Epidermal melanocyte (primary cell): ENCODE results near the gene DNAH2.

Experiments
- DNase-seq: peaks from one replicate; pipeline ENCODE4 v3.0.0; 2011; ENCODE audit warnings: low spot score; ENCODE audit not compliant: insufficient read length

The DNAH2 gene

DNA sequence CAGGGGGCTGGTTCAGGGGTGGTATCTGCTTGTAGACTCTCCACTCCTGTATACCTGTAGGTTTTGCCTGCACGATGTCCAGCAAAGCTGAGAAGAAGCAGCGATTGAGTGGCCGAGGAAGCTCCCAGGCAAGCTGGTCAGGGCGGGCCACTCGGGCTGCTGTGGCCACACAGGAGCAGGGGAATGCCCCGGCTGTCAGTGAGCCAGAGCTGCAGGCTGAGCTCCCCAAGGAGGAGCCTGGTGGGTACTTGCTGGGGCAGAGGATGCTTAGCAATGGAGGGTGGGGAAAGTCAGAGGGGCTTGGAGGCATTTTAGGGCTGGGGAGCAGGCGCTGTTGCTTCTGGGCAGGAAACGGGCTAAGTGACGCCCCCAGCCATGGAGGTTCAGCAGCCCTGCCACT is 2.1 kb downstream of the DNAH2 start:
- no peak for DNase-seq

DNA sequence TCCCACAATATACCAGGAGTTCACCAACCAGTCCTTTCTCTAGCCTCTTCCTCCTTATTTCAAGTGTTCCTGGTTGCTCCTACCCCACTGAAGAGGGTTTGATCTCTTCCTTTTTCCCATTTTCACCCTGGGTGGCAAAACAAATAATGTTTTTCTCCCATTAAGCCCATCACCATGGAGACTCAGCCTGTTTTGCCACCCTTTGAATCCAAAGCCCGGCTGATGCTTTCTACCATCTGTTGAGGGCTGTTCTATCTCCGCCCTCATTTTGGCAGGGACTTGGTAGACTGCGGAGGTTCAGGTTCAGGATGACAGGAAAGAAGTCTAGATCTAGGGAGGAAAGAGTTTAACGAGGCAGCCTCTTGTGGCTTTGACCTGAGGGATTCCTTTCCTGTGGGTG is 2.6 kb downstream of the DNAH2 start:
- no peak for DNase-seq

GRCh38 chr17:7721612-7722011 is 4.1 kb downstream of the DNAH2 start:
- no peak for DNase-seq

DNA sequence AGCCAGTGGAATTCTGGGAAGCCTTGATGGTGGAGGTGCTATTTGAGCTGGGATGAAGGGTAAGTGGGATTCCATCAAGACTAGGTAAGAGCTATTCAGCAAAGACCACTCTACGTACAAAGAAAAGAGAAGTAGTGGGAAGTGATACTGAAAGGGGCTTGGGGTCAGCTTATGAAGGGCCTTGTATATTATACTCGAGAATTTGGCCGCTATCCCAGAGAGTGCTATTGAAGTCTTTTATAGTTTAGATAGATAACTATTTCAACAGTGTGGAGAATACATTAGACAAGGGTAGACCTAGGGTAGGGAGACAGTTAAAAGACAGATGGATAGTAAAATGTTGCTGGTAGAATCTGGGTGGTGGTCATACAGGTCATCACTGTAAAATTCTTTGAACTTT is 10.3 kb downstream of the DNAH2 start:
- no peak for DNase-seq

GRCh38 chr17:7729816-7730215 is 12.3 kb downstream of the DNAH2 start:
- no peak for DNase-seq

- no peak for DNase-seq
These were observed 15.5 kb downstream of the DNAH2 start for GRCh38 chr17:7732981-7733539.

DNA sequence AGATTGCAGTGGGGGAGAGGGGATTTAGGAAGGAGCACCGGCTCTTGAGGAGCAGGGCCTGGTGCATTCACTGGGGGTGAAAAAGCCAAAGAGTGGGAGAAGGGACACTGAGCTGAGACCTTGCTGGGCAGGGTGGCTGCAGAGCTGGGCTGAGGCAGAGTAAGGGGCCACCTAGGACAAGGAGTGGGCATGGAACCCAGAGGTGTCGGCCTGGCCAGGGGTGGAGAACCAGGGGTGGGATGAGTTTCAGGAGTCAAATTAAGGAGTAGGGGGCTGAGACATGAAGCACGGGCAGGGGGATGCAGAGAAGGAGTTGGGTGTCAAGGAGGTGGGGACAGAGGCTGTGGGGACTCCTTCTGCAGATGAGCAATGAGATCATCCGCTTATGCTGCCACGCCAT is 20.1 kb downstream of the DNAH2 start:
- DNase-seq = no peak

GRCh38 chr17:7739746-7740145 is 22.2 kb downstream of the DNAH2 start:
- no peak for DNase-seq

DNA sequence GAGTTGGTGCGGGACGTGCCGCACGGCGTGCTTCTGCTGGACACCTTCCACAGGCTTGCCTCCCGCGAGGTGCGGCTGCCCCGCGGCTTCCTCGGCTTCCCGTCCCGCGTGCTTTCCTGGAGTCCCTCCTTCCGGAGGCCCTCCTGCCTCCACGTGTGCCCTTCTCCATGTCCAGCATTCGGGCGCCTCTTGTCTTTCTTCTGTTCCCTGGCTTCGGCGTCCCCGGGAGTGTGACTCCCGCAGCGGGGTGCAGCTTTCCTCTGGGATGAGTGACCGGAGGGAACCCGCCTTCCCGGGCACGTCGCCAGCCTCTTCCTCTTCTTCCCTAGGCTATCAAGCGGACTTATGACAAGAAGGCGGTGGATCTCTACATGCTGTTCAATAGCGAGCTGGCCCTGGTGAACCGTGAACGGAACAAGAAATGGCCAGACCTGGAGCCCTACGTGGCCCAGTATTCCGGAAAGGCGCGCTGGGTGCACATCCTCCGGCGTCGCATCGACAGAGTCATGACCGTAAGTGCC is 23.0 kb downstream of the DNAH2 start:
- DNase-seq = no peak

DNA sequence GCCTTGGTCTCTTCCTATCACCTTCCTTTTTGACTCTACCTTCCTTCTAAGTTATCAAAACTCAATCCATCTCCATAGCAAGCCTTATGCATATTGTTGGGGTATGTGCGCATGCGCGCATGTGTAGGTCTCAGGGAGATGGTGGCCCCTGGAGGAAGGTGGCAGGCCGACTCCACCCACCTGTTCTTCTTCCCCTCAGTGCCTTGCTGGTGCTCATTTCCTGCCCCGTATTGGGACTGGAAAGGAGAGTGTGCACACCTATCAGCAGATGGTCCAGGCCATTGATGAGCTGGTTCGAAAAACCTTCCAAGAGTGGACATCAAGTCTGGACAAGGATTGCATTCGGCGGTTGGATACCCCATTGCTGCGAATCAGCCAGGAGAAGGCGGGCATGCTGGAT is 25.2 kb downstream of the DNAH2 start:
- DNase-seq = no peak

GRCh38 chr17:7744416-7744815 is 26.9 kb downstream of the DNAH2 start:
- DNase-seq = no peak

DNA sequence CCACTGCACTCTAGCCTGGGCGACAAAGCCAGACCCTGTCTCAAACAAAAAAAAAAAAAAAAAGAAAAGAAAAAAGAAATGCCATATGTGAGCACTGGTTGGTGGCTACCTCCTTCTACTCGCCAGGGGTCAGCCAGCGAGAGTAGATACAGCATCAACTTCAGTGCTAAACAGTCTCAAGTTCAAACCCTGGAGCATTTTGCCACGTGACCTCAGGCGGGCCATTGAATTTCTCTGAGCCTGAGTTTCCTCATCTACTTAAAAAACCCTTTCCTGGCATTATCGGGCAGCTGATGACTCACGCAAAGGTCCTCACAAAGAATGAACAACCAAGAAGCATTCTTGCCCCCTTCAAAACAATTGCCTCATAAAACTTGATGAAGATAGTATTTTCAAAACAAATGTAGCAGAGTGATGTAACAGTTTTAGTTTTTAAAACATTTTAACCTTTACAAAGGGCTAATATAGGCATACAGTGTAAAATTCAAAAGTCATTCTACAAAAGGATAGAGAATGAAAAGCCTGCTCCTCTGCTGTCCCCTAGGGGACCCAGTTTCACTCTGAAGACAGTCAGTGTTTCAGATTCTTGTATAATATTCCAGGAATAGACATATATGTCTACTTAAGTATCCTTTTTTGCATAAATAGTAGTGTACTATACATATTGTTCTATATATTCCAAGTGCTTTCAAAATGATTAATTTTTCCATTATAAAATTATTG is 28.4 kb downstream of the DNAH2 start:
- peak; percentile 61 for DNase-seq

DNA sequence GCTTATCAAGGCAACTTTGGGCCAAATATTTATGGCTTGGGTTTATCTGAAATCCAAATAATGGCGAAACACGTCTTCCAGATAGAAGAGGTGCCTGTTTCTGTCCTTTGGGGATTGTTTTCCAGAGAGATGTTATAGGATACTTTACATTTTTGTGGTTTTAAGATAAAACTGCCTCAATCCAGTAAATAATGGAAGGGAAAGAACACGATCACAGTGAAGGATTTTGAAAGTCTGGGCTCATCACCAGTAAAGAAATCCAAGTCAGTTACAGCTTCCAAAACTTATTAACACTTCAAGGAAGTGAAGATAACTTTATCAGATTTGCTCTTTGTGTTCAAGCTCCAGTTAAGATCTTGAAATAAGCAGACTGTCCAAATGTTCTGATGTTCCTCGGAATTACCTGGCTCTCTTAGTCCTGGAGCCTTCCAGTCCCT is 30.1 kb downstream of the DNAH2 start:
- DNase-seq = no peak

DNA sequence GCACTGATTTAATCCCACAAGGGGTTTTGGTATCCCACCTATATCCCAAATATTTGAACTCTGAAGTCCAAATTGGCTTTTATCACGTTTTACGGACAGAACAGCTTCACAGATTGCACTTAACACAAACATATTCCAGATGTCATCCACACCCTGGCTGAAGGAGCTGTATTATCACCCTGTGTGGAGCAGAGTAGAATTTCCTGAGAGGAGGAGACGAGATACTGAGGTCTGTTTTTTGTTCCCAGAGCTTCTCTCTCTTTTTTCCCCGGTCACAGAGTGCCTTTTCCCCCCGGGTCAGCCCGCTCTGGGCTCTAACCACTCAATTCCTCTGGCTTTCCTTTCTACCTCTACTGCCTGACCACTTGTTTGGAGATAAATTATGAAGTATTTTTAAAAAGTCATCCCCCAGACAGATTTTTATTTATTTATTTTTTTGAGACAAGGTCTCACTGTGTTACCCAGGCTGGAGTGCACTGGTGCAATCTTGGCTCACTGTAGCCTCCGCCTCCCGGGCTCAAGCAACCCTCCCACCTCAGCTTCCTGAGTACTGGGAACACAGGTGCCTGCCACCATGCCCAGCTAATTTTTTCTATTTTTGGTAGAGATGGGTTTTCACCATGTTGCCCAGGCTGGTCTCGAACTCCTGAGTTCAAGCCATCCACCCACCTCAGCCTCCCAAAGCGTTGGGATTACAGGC is 30.7 kb downstream of the DNAH2 start:
- no peak for DNase-seq

DNA sequence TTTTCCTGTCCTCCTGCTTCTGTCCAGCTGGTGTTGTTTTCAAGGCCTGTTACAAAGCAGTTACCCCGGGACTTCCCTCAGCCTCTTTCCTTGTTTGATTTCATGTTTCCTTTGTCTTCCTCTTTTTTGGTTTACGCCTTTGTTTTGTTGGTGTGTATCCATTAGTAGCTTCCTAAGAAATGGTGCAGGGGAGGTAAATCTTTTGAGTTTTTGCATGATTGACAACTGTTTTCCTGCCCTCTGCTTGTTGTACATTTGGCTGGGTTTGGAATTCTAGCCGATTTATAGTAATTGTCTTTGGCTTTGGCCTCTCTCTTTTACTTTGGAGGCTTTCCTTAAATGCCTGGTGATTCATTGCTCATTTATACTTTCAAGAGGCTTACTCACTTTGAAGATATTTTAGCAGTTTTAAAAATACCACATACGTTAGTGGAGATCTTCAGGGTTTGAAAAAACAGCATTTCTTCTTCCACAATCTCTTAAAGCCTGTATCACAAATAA is 32.8 kb downstream of the DNAH2 start:
- no peak for DNase-seq

DNA sequence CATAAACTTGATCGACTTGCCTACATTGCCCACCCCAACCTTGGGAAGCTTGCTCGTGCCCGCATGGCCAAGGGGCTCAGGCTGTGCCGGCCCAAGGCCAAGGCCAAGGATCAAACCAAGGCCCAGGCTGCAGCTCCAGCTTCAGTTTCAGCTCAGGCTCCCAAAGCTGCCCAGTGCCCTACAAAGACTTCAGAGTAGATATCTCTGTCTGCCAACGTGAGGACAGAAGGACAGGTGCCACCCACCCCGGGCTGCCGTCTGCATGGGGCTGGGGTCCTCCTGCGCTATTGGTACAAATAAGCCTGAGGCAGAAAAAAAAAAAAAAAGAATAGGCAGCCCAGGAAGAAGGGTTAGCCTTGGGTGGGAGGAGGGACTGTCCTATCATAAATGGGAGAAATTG is 37.1 kb downstream of the DNAH2 start:
- no peak for DNase-seq

- DNase-seq = no peak
These were observed 37.7 kb downstream of the DNAH2 start for GRCh38 chr17:7755095-7755890.

DNA sequence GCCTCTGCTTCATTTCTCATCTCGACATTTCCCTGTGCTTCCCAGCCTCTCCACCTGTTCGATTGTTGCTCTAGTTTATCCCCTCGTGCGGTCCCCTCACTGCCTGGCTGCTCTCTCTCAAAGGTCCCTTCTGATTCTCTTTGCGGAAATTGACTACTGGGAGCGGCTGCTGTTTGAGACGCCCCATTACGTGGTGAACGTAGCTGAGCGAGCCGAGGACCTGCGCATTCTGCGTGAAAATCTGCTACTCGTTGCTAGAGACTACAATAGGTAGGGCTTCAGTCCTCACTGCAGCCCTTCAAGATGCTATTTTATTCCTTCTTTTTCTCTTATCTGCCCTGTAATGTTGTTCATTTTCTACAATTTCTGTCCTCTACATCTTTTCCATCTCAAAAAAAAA is 39.4 kb downstream of the DNAH2 start:
- no peak for DNase-seq

GRCh38 chr17:7763919-7764318 is 46.4 kb downstream of the DNAH2 start:
- DNase-seq = no peak

GRCh38 chr17:7767004-7767403 is 49.5 kb downstream of the DNAH2 start:
- DNase-seq = no peak

DNA sequence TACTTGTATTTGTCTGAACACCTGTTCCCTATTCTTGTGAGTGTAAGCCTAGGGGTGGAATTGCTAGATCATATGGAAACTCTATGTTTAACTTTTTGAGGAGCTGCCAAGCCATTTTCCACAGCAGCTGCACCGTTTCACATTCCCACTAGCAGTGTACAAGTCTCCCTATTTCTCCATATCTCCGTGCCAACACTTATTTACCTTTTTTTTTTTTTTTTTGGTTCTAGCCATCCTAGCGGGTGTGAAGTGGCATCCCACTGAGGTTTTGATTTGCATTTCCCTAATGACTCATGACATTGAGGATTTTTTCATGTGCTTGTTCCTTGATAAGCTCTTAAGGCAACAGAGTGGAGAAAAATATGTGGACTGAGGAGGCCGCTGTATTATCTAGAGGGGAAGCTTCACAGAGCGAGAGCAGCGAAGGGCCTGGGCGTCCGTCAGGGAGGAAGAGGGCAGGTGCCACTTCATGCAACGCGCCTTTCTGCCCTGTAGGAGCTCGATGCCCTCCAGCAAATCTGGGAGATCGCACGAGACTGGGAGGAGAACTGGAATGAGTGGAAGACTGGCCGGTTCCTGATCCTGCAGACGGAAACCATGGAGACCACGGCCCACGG is 50.0 kb downstream of the DNAH2 start:
- no peak for DNase-seq
